Right hindlimb (tissue), 1 donor: Measurements from ENCODE around the gene EPHA8.

Experiments
- DNase-seq: peaks from one replicate; pipeline ENCODE4 v3.0.0-alpha.2; 2018

EPHA8 gene

GRCh38 chr1:22562584-22563583 is at the start of gene EPHA8:
TSS of gene EPHA8 (plus strand) at chr1:22563489. CDS start at chr1:22563636, 147 bp downstream.
- DNase-seq = no peak

- no peak for DNase-seq
Measured at GRCh38 chr1:22516906-22517571, 46.2 kb upstream of the EPHA8 start.

GRCh38 chr1:22517956-22518355 is 45.3 kb upstream of the EPHA8 start:
- no peak for DNase-seq

GRCh38 chr1:22518379-22518778 is 44.9 kb upstream of the EPHA8 start:
- DNase-seq = no peak

GRCh38 chr1:22520871-22521270 is 42.4 kb upstream of the EPHA8 start:
- DNase-seq = no peak

GRCh38 chr1:22521692-22522091 is 41.6 kb upstream of the EPHA8 start:
- no peak for DNase-seq

GRCh38 chr1:22522221-22522743 is 41.0 kb upstream of the EPHA8 start:
- no peak for DNase-seq

- DNase-seq = no peak
Measured at GRCh38 chr1:22524481-22524880, 38.8 kb upstream of the EPHA8 start.

GRCh38 chr1:22525211-22525610 is 38.1 kb upstream of the EPHA8 start:
- DNase-seq = no peak

- DNase-seq = no peak
Measured at GRCh38 chr1:22525646-22526045, 37.6 kb upstream of the EPHA8 start.

GRCh38 chr1:22526098-22526497 is 37.2 kb upstream of the EPHA8 start:
- no peak for DNase-seq

GRCh38 chr1:22526677-22527076 is 36.6 kb upstream of the EPHA8 start:
- DNase-seq = no peak

- no peak for DNase-seq
Measured at GRCh38 chr1:22527122-22527521, 36.2 kb upstream of the EPHA8 start.

- DNase-seq = no peak
Measured at GRCh38 chr1:22527555-22528296, 35.6 kb upstream of the EPHA8 start.

- DNase-seq = no peak
Measured at GRCh38 chr1:22528451-22528850, 34.8 kb upstream of the EPHA8 start.

- peak; percentile 92 for DNase-seq
Measured at GRCh38 chr1:22529901-22530621, 33.2 kb upstream of the EPHA8 start.

GRCh38 chr1:22530715-22531114 is 32.6 kb upstream of the EPHA8 start:
- DNase-seq = no peak

GRCh38 chr1:22531251-22531650 is 32.0 kb upstream of the EPHA8 start:
- DNase-seq = peak; percentile 61

GRCh38 chr1:22533244-22533895 is 29.9 kb upstream of the EPHA8 start:
- DNase-seq = no peak

- DNase-seq = no peak
Measured at GRCh38 chr1:22534951-22535350, 28.3 kb upstream of the EPHA8 start.

GRCh38 chr1:22535399-22535798 is 27.9 kb upstream of the EPHA8 start:
- no peak for DNase-seq

- DNase-seq = no peak
Measured at GRCh38 chr1:22536506-22536905, 26.8 kb upstream of the EPHA8 start.
